ENCODE results near the gene TERT.

The TERT gene

GRCh38 chr5:1338506-1339070, 43.7 kb upstream of the TERT start:
- in situ Hi-C loops (cut with HindIII; ENCODE audit: low sequenced_read_pairs) = no loop called here

GRCh38 chr5:1338196-1338490, 43.3 kb upstream of the TERT start:
- DNase-seq (ENCODE audit: low read depth) = no peak
- in situ Hi-C loops (cut with HindIII; ENCODE audit: low sequenced_read_pairs) = no loop called here
- TF ChIP-seq, protein P1, sequence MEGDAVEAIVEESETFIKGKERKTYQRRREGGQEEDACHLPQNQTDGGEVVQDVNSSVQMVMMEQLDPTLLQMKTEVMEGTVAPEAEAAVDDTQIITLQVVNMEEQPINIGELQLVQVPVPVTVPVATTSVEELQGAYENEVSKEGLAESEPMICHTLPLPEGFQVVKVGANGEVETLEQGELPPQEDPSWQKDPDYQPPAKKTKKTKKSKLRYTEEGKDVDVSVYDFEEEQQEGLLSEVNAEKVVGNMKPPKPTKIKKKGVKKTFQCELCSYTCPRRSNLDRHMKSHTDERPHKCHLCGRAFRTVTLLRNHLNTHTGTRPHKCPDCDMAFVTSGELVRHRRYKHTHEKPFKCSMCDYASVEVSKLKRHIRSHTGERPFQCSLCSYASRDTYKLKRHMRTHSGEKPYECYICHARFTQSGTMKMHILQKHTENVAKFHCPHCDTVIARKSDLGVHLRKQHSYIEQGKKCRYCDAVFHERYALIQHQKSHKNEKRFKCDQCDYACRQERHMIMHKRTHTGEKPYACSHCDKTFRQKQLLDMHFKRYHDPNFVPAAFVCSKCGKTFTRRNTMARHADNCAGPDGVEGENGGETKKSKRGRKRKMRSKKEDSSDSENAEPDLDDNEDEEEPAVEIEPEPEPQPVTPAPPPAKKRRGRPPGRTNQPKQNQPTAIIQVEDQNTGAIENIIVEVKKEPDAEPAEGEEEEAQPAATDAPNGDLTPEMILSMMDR (IDR thresholded peaks at IDR 0.05; ENCODE audit: low read depth, low read length, missing control alignments) = no peak
- no peak overlapping the region for H3K4me3 ChIP-seq (ENCODE audit: low read depth, low read length)

More at GRCh38 chr5:1338506-1339070, 43.7 kb upstream of the TERT start:
- TF ChIP-seq, protein P1 (IDR thresholded peaks at IDR 0.05; ENCODE audit: low read depth, low read length, missing control alignments) = no peak
- H3K4me3 ChIP-seq (ENCODE audit: low read depth, low read length) = no peak overlapping the region
- no peak for DNase-seq (ENCODE audit: low read depth)

DNA sequence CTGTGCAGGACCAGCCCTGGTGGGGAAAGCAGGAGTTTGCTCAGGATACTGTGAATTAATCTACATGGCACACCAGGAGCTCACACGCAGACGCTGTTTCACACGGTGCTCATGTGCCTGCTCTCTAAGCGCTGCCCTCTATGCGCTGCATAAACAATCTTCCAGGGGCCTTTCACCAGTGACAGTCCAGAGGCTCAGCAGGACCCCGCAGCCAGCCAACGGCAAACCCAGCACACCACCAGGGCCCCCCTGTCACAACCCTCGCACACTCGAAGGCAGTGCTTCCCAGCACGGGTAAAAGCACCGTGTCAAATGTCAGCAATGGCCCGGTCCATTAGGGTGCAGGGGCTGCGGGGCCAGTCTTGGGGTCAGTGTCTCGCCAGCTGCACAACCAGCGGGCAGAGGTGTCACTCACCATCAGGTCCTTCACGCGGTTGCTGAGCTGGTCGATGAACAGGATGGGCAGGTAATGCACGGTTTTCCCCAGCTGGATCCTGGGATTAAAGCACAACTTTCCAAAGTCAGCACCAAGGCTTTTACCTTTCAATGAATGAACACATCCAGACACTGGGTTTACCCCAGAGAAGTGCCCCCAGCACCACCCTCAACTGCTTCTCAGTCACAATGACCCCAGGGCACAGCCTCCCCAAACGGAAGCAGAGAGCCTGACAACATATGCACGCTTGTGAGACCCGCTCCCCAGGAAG, 42.8 kb upstream of the TERT start:
- no peak for DNase-seq (ENCODE audit: low read depth)
- TF ChIP-seq, protein P1 (IDR thresholded peaks at IDR 0.05; ENCODE audit: low read depth, low read length, missing control alignments) = no peak
- no peak overlapping the region for H3K4me3 ChIP-seq (ENCODE audit: low read depth, low read length)
- in situ Hi-C loops (cut with HindIII; ENCODE audit: low sequenced_read_pairs) = no loop called here

DNA sequence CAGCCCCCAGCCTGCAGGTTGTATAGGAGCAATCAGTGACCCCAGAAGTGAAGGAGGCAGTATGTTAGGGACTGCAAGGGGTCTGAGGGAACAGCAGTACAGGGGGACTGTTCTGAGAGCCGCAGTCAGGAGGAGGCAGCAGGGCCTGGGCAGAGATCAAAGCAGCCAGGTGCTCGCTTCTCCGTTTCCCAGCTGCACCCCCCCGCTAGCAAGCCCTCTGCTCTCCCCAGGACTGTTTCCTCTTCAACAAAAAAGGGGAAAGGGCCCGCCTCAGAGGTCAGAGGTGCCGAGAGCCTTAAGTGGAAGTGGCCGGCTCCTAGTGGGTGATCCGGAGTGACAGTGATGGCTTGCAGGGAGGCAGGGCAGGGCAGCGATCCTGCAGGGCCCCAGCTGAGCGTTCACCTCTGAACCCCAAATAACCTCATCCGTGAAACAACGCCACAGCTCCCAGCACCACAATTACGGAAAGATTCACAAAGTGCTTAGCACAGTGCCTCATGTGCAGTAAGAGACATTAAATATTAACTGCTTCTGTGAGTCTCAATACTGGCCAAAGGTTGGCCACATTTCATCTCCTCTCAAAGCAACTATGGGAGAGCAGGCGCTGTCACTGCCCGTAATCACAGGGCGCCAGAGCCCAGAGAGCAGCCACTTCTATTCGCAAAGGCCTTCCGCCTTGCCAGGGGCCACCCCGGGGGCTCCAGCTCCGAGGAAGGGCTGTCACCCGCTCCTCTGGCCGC, 42.1 kb upstream of the TERT start:
- in situ Hi-C loops (cut with HindIII; ENCODE audit: low sequenced_read_pairs) = no loop called here

DNA sequence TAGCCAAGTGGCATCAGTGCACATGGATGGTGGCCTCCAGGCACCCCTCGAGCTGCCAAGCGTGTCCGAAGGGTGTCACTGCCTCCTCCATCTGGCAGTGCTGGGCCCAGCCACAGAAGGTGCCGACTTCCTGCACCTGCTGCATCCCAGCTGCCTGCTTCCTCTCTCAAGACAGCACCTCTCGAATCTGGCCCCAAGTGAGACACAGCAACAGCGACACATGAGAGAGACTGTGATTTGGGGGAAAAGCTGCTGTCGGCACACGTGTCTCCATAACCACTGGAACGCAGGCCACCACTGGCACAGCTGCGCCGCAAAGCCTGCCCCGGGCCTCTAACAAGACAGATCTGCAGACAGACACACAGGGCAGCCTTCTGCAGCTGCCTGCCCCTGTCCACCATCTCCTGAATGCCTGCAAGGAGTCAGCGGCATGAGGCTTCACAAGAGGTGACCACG, 41.3 kb upstream of the TERT start:
- TF ChIP-seq, protein P1 (IDR thresholded peaks at IDR 0.05; ENCODE audit: low read depth, low read length, missing control alignments) = no peak
- in situ Hi-C loops (cut with HindIII; ENCODE audit: low sequenced_read_pairs) = no loop called here
- H3K4me3 ChIP-seq (ENCODE audit: low read depth, low read length) = no peak overlapping the region
- no peak for DNase-seq (ENCODE audit: low read depth)

More for the DNA sequence above, 42.1 kb upstream of the TERT start:
- DNase-seq (ENCODE audit: low read depth) = no peak
- H3K4me3 ChIP-seq (ENCODE audit: low read depth, low read length) = no peak overlapping the region
- TF ChIP-seq, protein P1 (IDR thresholded peaks at IDR 0.05; ENCODE audit: low read depth, low read length, missing control alignments) = no peak

- TF ChIP-seq, protein P1 (IDR thresholded peaks at IDR 0.05; ENCODE audit: low read depth, low read length, missing control alignments) = no peak
Observed at GRCh38 chr5:1335540-1336095, 40.8 kb upstream of the TERT start.

More at GRCh38 chr5:1335540-1336095, 40.8 kb upstream of the TERT start:
- no peak overlapping the region for H3K4me3 ChIP-seq (ENCODE audit: low read depth, low read length)
- in situ Hi-C loops (cut with HindIII; ENCODE audit: low sequenced_read_pairs) = no loop called here
- DNase-seq (ENCODE audit: low read depth) = no peak
